AG10803 (cell line): ENCODE measurements around the gene CDON.
"Not testable (repeated sequence)": the region's sequence is repeated elsewhere in the genome, so short reads cannot be mapped to it uniquely, and the experiment has no call there.

Source experiments
- DNase-seq: peaks from one replicate; pipeline ENCODE4 v3.0.0; 2010; ENCODE audit warnings: low read depth
- H3K4me3 ChIP-seq: 2 replicates; pipeline ENCODE4 v1.5.1; 2011; ENCODE audit warnings: mild to moderate bottlenecking, low read length, control low read depth
- CTCF ChIP-seq: conservative IDR thresholded peaks from 2 replicates; pipeline ENCODE4 v1.5.1; 2011; ENCODE audit warnings: mild to moderate bottlenecking, low read length, control low read depth, inconsistent platforms

The CDON gene

GRCh38 chr11:125994509-125994908 is 68.2 kb downstream of the CDON start:
- TF ChIP-seq CTCF, result no peak
- no peak for DNase-seq
- H3K4me3 ChIP-seq, result no peak overlapping the region

GRCh38 chr11:125992893-125993292 is 69.8 kb downstream of the CDON start:
- H3K4me3 ChIP-seq, result no peak overlapping the region
- TF ChIP-seq CTCF, result no peak
- DNase-seq, result no peak

GRCh38 chr11:125990244-125990643 is 72.4 kb downstream of the CDON start:
- peak; percentile 43 for DNase-seq
- H3K4me3 ChIP-seq, result no peak overlapping the region
- TF ChIP-seq CTCF, result no peak

GRCh38 chr11:125987066-125987641 is 75.5 kb downstream of the CDON start:
- no peak for DNase-seq
- no peak overlapping the region for H3K4me3 ChIP-seq
- no peak for TF ChIP-seq CTCF

GRCh38 chr11:125985956-125986355 is 76.7 kb downstream of the CDON start:
- DNase-seq, result not testable (repeated sequence)

GRCh38 chr11:125982348-125982730 is 80.3 kb downstream of the CDON start:
- no peak overlapping the region for H3K4me3 ChIP-seq
- no peak for TF ChIP-seq CTCF
- no peak for DNase-seq

More at GRCh38 chr11:125985956-125986355, 76.7 kb downstream of the CDON start:
- H3K4me3 ChIP-seq, result not testable (repeated sequence)

GRCh38 chr11:125980436-125980835 is 82.2 kb downstream of the CDON start:
- no peak for DNase-seq
- no peak for TF ChIP-seq CTCF
- no peak overlapping the region for H3K4me3 ChIP-seq

GRCh38 chr11:125979511-125979910 is 83.2 kb downstream of the CDON start:
- H3K4me3 ChIP-seq, result no peak overlapping the region
- no peak for TF ChIP-seq CTCF
- no peak for DNase-seq
